Activated CD4-positive, alpha-beta T cell treated with anti-CD3 and anti-CD28 coated beads for 24 hours (primary cell): Measurements from ENCODE around the gene FNIP2.
"Not testable (repeated sequence)": the region's sequence is repeated elsewhere in the genome, so short reads cannot be mapped to it uniquely, and the experiment has no call there.

Experiments used
- DNase-seq, 2 donors: peaks; one replicate each; pipeline ENCODE4 v3.0.0-alpha.2; 2020; ENCODE audit warnings: low read depth in 2 of 2

FNIP2 gene

GRCh38 chr4:158956918-158957317 lies 188.1 kb downstream of the FNIP2 start:
- not testable (repeated sequence) for DNase-seq
